ENCODE results near the gene MTFMT. TPM values are rescaled to one million over a fixed set of nuclear protein-coding genes. Genes with fewer than 3 reads are reported as not detected.
"Not testable (repeated sequence)": the region's sequence is repeated elsewhere in the genome, so short reads cannot be mapped to it uniquely, and the experiment has no call there.

The MTFMT gene
- total and polyA plus RNA-seq, 2 of the 13 experiments (the other 11 are each of a cell fraction or from before 2014, with no cell fraction given) = 9.9 to 23.2 TPM

GRCh38 chr15:65075607-65076395 is 46.4 kb upstream of the MTFMT start:
- H3K9ac ChIP-seq (ENCODE audit: insufficient read depth, low read depth, low read length); H3K27ac ChIP-seq (ENCODE audit: extremely low read length, insufficient read depth, low read length); BruUV-seq (replicated peaks); H3K4me3 ChIP-seq (replicated peaks in 1 of 3; ENCODE audit: insufficient read depth in 1 of 3, low read depth in 2 of 3, low read length in 3 of 3); H4K20me1 ChIP-seq (ENCODE audit: insufficient read depth, low read length); H3K4me2 ChIP-seq (ENCODE audit: low read depth, low read length); ATAC-seq; H3K79me2 ChIP-seq (ENCODE audit: insufficient read depth, low read length); FAIRE-seq; H2AFZ ChIP-seq (ENCODE audit: low read length); in situ Hi-C loops (cut with HindIII; ENCODE audit: extremely low pct_ligation_motif_present, low pct_unique_long_range_greater_than_20kb); DNase-seq (ENCODE audit: low spot score); H3K36me3 ChIP-seq (replicated peaks in 1 of 2; ENCODE audit: control insufficient read depth in 1 of 2, insufficient read depth in 2 of 2, low read length in 2 of 2); CTCF ChIA-PET (ENCODE audit: low intra/inter-chr PET ratio, low total read pairs); intact Hi-C loops (cut with micrococcal nuclease; ENCODE audit: unreplicated experiment); H3K27me3 ChIP-seq (ENCODE audit: control insufficient read depth in 1 of 2, insufficient read depth in 2 of 2, low read length in 2 of 2); H3K9me3 ChIP-seq (ENCODE audit: low read length): not testable (repeated sequence)
- WGBS (ENCODE audit: low lambda C conversion rate) = 64% methylated on average over 10 of the region's 12 CpGs
- TF ChIP-seq NFYC (CRISPR knock-in tag; IDR thresholded peaks at IDR 0.05) = peak; percentile 65
- TF ChIP-seq, protein P1, sequence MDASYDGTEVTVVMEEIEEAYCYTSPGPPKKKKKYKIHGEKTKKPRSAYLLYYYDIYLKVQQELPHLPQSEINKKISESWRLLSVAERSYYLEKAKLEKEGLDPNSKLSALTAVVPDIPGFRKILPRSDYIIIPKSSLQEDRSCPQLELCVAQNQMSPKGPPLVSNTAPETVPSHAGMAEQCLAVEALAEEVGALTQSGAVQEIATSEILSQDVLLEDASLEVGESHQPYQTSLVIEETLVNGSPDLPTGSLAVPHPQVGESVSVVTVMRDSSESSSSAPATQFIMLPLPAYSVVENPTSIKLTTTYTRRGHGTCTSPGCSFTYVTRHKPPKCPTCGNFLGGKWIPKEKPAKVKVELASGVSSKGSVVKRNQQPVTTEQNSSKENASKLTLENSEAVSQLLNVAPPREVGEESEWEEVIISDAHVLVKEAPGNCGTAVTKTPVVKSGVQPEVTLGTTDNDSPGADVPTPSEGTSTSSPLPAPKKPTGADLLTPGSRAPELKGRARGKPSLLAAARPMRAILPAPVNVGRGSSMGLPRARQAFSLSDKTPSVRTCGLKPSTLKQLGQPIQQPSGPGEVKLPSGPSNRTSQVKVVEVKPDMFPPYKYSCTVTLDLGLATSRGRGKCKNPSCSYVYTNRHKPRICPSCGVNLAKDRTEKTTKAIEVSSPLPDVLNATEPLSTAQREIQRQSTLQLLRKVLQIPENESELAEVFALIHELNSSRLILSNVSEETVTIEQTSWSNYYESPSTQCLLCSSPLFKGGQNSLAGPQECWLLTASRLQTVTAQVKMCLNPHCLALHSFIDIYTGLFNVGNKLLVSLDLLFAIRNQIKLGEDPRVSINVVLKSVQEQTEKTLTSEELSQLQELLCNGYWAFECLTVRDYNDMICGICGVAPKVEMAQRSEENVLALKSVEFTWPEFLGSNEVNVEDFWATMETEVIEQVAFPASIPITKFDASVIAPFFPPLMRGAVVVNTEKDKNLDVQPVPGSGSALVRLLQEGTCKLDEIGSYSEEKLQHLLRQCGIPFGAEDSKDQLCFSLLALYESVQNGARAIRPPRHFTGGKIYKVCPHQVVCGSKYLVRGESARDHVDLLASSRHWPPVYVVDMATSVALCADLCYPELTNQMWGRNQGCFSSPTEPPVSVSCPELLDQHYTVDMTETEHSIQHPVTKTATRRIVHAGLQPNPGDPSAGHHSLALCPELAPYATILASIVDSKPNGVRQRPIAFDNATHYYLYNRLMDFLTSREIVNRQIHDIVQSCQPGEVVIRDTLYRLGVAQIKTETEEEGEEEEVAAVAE (CRISPR knock-in tag; IDR thresholded peaks at IDR 0.05; ENCODE audit: borderline replicate concordance) = peak; percentile 40; the same call in 1 of the 2 replicates
- peak; percentile 74 for TF ChIP-seq NFYB (CRISPR knock-in tag; IDR thresholded peaks at IDR 0.05)
- TF ChIP-seq ZMYM4 (CRISPR knock-in tag; IDR thresholded peaks at IDR 0.05) = 0 out of 2 replicates have a peak, but pooled peaks have one; percentile 26
- peaks cover 19% of the 10 kb centered on the region for H3K4me1 ChIP-seq (ENCODE audit: insufficient read depth, low read length)
- POLR2A ChIA-PET = interaction anchor here (1.3 kb wide), 1 partner anchor 13 kb away, joined by 3 read pairs; no protein-coding TSS in a partner anchor

- FAIRE-seq; H2AFZ ChIP-seq (ENCODE audit: low read length); CTCF ChIA-PET (ENCODE audit: low intra/inter-chr PET ratio, low total read pairs); H3K27me3 ChIP-seq (ENCODE audit: control insufficient read depth in 1 of 2, insufficient read depth in 2 of 2, low read length in 2 of 2); intact Hi-C loops (cut with micrococcal nuclease; ENCODE audit: unreplicated experiment); H3K9me3 ChIP-seq (ENCODE audit: low read length); H3K4me3 ChIP-seq (replicated peaks in 1 of 3; ENCODE audit: insufficient read depth in 1 of 3, low read depth in 2 of 3, low read length in 3 of 3); H4K20me1 ChIP-seq (ENCODE audit: insufficient read depth, low read length); H3K79me2 ChIP-seq (ENCODE audit: insufficient read depth, low read length); ATAC-seq; BruUV-seq (replicated peaks); H3K9ac ChIP-seq (ENCODE audit: insufficient read depth, low read depth, low read length); in situ Hi-C loops (cut with HindIII; ENCODE audit: extremely low pct_ligation_motif_present, low pct_unique_long_range_greater_than_20kb); H3K4me2 ChIP-seq (ENCODE audit: low read depth, low read length); DNase-seq (ENCODE audit: low spot score); H3K27ac ChIP-seq (ENCODE audit: extremely low read length, insufficient read depth, low read length); H3K36me3 ChIP-seq (replicated peaks in 1 of 2; ENCODE audit: control insufficient read depth in 1 of 2, insufficient read depth in 2 of 2, low read length in 2 of 2): not testable (repeated sequence)
- no CpG with 5 or more reads among the region's 22 CpGs for WGBS (ENCODE audit: low lambda C conversion rate)
- H3K4me1 ChIP-seq (ENCODE audit: insufficient read depth, low read length) = peaks cover 12% of the 10 kb centered on the region
- POLR2A ChIA-PET = interaction anchor here (1.3 kb wide), 1 partner anchor 14 kb away, joined by 3 read pairs; no protein-coding TSS in a partner anchor
Observed at GRCh38 chr15:65074946-65075345, 45.5 kb upstream of the MTFMT start.
